Iris pigment epithelial cell (primary cell): ENCODE measurements around the gene IGLON5.

ENCODE experiments used
- DNase-seq: peaks from one replicate; pipeline ENCODE4 v3.0.0-alpha.2; 2011; ENCODE audit warnings: low read depth

Gene IGLON5

DNA sequence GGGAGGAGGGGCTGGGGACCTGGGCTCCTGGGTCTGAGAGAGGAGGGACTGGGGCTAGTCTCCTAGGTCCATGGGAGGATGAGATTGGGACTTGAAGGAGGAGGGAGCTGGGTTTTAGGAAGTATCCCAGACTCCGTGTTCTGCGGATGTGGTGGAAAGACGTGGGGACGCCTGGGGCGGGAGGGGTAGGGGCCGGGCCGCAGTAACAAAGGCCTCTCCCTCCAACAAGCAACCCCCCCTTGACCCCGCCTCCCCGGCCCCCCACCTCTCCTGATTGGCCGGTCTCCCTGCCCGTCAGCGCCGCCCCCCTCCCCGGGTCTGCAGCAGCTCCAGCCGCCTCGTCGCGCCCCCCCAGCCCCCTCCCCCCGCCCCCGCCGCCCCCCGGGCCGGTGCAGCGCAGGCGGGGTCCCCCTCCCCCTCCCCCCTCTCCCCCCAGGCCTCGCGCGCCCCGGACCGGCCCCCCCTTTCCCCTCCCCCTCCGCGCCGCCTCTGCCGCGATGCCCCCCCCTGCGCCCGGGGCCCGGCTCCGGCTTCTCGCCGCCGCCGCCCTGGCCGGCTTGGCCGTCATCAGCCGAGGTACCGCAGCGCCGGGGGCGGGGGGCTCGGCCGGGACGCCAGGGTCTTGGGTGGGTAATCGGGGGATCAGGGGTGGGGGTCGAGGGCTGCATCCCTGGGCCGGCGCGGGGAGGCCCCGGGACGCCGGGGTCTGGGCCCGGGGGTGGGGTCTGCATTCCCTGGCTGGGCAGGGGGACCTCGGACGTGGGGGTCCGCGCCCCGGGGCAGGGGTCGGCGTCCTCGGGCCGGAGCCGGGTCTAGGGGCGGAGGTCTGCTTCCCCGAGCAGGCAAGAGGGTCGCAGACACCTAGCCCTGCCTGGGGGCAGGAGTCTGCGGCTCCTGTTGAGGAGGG is at the start of gene IGLON5:
IGLON5 (plus strand) TSS at position 294 of the 907 bp plus-strand sequence; CDS start at position 498, 204 bp downstream.
- no peak for DNase-seq

GRCh38 chr19:51263808-51264207 is 47.6 kb upstream of the IGLON5 start:
- no peak for DNase-seq

- no peak for DNase-seq
Observed at GRCh38 chr19:51271067-51271466, 40.4 kb upstream of the IGLON5 start.

GRCh38 chr19:51272183-51272810 is 39.1 kb upstream of the IGLON5 start:
- DNase-seq, result no peak

DNA sequence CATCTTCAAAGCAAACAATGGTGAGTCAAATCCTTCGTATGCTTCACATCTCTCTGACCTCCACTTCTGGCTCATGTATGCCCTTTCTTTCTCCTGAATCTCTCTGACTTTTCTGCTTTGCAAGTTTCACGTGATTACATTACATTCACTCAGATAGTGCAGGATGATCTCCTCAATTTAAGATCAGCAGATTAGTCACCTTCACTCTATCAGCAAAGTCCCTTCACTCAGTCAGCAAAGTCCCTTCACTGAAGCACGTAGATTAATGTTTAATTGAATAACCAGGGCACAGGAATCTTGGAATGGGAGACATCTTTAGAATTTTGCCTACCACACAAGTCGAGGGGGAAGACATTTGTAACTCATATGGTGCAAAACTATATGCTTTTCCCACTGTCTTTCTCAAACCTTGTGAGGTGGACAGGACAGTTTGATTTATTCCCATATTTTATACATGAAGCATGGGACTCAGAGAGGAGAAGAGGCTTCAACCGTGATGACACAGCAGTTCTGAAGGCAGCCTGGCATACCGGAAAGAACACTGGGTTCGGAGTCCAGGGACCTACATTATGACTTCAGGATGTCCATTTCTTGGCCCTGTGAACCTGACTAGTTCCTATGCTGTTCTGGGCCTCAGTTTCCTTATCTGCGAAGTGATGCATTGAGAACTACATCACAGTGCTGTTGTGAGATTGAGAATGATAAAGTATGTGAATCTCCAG is 37.2 kb upstream of the IGLON5 start:
- DNase-seq, result no peak

GRCh38 chr19:51277112-51277511 is 34.3 kb upstream of the IGLON5 start:
- no peak for DNase-seq

DNA sequence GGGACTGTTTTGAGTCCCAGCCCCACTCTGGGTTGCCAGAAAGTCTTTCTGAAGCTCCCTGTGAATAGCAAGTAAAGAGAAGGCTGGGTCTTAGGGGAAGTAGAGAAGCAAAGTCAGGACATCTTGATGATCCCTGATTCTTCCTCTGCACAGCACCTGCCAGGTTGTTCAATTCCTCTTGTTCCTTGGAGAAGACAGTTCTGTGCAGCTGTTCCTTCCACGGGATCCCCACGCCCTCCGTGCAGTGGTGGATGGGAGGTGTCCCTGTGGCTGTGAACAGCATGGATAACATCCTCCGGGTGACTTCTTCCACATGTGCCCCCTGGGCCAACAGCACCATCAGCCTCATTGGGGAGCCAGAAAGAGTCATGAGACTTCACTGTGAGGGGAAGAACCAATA is 29.1 kb upstream of the IGLON5 start:
- no peak for DNase-seq

DNA sequence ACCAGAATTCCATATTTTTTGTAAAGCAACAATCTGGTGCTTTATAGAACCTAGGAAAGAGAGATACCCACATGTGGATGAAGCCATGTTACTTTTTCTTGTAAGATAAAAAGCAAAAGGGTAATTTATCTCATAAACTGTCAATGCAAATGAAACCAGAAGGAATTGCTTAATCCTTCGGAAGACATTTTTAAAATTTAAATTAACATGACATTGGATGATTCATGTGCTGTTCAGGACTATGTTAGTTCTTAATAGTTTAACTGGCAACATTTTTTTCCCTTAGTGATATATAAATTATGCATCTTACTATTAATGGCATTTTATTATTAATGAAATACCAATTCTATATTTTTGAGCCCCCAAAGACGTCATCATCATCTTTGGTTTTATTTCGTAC is 25.8 kb upstream of the IGLON5 start:
- DNase-seq, result no peak

DNA sequence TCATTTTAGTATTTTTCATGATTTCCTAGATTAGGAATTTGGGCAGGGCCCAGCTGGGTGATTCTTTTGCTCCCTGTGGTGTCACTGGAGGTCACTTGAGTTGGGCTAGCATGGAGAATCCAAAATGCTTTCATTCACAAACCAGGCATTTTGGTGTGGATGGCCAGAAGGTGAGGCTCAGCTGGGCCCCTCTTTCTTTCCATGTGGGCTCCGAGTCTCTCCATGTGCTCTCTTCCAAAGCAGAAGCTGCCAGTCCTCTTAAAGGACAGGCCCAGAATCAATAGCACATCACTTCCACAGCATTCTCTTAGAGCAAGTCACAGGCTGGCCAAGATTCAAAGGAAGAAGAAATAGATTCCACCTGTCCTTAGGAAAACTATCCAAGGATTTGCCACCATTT is 21.8 kb upstream of the IGLON5 start:
- DNase-seq, result no peak

DNA sequence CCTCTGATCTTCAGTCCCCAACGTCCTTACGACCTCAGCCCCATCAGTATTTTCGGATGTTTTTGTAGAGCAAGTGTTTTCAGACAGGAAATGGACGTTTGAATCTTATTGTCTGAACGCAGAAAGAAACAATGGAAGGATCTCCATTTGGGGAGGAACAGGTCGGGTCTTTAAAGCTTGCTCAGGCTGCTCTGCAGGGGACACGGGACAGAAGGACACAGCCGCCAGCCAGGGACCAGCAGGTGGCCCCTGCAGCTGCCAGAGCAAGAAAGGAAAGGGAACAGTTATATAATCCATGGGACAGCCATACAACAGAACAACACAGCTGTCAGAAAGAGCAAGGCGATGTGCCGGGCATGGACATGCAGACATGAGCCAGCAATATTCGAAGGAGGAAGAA is 18.5 kb upstream of the IGLON5 start:
- no peak for DNase-seq

- DNase-seq, result no peak
Observed at GRCh38 chr19:51293571-51294210, 17.8 kb upstream of the IGLON5 start.

DNA sequence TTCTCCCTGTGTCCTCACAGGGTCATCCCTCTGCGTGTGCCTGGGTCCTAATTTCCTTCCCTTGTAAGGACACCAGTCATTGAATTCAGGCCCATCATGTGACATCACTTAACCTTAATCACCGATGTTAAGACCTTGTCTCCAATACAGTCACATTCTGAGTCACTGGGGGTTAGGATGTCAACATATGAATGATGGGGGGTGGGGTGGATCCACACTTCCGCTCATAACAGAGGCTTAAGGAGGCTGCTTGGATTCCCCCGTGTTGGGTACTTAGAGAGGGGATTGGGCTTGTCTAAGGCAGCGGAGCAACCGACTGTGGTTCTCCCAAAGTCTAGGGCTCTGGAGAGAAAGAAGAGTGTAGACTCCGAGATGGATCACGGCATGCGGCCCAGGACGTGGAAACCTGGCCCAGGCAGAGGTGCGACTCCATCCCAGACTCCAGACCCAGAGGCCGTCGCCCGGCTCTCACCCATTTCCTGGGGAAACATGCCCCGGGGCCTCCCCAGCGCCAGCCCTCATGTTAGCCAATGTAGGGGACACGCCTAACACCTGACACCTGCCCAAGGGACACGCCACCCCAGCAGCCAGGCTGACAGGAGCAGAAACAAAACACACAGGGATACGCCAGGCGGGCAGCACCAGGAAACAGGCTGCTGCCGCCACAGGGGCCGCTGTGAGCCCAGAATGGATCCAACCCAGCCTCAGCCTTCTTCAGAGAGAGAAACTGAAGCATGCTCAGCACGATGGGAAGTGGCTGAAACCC is 17.1 kb upstream of the IGLON5 start:
- DNase-seq, result no peak

GRCh38 chr19:51294977-51295375 is 16.5 kb upstream of the IGLON5 start:
- DNase-seq, result no peak

- DNase-seq, result no peak
Observed at GRCh38 chr19:51295382-51296126, 15.9 kb upstream of the IGLON5 start.

- no peak for DNase-seq
Observed at GRCh38 chr19:51296336-51297093, 14.9 kb upstream of the IGLON5 start.

- DNase-seq, result no peak
Observed at GRCh38 chr19:51297406-51297805, 14.0 kb upstream of the IGLON5 start.

GRCh38 chr19:51301266-51301665 is 10.2 kb upstream of the IGLON5 start:
- no peak for DNase-seq

DNA sequence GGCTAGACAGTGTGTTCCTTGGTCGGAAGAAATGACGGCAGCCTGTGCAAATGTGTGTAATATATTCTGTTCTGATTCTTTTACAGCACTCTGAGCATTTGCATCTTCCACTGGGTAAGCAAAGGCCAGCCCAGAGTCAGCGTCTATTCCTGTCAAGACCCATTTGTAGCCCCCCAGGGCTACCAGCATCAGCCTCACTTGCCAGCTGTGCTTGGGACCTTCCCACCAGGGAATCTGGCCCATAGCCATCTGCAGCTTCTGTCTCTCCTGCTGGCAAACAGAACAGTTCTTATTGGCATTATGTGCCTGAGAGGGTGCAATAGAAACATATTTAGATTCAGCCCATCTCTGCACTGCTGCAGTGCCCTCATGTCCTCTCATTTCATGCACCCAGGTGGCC is 6.0 kb upstream of the IGLON5 start:
- no peak for DNase-seq

DNA sequence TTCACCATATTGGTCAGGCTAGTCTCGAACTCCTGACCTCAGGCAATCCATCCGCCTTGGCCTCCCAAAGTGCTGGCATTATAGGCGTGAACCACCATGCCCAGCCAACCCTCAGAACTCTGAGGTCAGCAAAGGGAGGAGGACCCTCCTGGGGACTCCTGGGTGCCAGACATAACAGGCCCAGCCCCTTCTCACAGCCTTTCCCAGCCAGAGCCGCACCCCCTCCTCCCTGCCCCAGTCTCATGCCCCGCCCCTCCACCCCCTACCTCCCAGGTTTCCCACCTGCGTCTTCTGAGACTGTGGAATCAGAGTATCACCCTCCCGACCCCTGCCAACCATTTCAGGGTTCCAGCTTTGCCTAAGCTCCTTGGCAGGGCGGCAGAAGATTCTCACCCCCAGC is 5.2 kb downstream of the IGLON5 start:
- no peak for DNase-seq

GRCh38 chr19:51317376-51317775 is 5.9 kb downstream of the IGLON5 start:
- DNase-seq, result no peak
